ENCODE results near the gene BEND6. TPM values are rescaled to one million over a fixed set of nuclear protein-coding genes. Genes with fewer than 3 reads are reported as not detected.

BEND6 gene
- total RNA-seq, 1 donor from 2014 or later: 2.7 TPM

GRCh38 chr6:56946368-56946767 is 8.5 kb upstream of the BEND6 start:
- TF ChIP-seq CTCF (IDR thresholded peaks at IDR 0.05; ENCODE audit: insufficient read depth, low read length, poor library complexity, severe bottlenecking): no peak
- no peak overlapping the region for H3K4me3 ChIP-seq (ENCODE audit: low read depth, low read length)
- H3K36me3 ChIP-seq (ENCODE audit: control insufficient read depth, insufficient read depth, low read length): no peaks in the 10 kb centered on the region
- no peak for DNase-seq (ENCODE audit: low read depth)
- H3K27me3 ChIP-seq (ENCODE audit: control insufficient read depth, insufficient read depth, low read length): no peaks in the 10 kb centered on the region

- no peak for TF ChIP-seq CTCF (IDR thresholded peaks at IDR 0.05; ENCODE audit: insufficient read depth, low read length, poor library complexity, severe bottlenecking)
- H3K36me3 ChIP-seq (ENCODE audit: control insufficient read depth, insufficient read depth, low read length): no peaks in the 10 kb centered on the region
- DNase-seq (ENCODE audit: low read depth): no peak
- H3K27me3 ChIP-seq (ENCODE audit: control insufficient read depth, insufficient read depth, low read length): no peaks in the 10 kb centered on the region
- H3K4me3 ChIP-seq (ENCODE audit: low read depth, low read length): no peak overlapping the region
Observed at GRCh38 chr6:56947924-56948323, 7.0 kb upstream of the BEND6 start.

- Histone ChIP-seq H3K4me3 (ENCODE audit: low read depth, low read length) (no peak overlapping the region), H3K27me3 (ENCODE audit: control insufficient read depth, insufficient read depth, low read length) (no peaks in the 10 kb centered on the region)
- no peak for DNase-seq (ENCODE audit: low read depth)
Observed at GRCh38 chr6:56949265-56949664, 5.6 kb upstream of the BEND6 start.

GRCh38 chr6:56949925-56950495 is 4.9 kb upstream of the BEND6 start:
- no peaks in the 10 kb centered on the region for H3K36me3 ChIP-seq (ENCODE audit: control insufficient read depth, insufficient read depth, low read length)
- TF ChIP-seq CTCF (IDR thresholded peaks at IDR 0.05; ENCODE audit: insufficient read depth, low read length, poor library complexity, severe bottlenecking): no peak
- no peak for DNase-seq (ENCODE audit: low read depth)
- H3K4me3 ChIP-seq (ENCODE audit: low read depth, low read length): no peak overlapping the region
- H3K27me3 ChIP-seq (ENCODE audit: control insufficient read depth, insufficient read depth, low read length): no peaks in the 10 kb centered on the region

More at GRCh38 chr6:56949265-56949664, 5.6 kb upstream of the BEND6 start:
- no peaks in the 10 kb centered on the region for H3K36me3 ChIP-seq (ENCODE audit: control insufficient read depth, insufficient read depth, low read length)
- TF ChIP-seq CTCF (IDR thresholded peaks at IDR 0.05; ENCODE audit: insufficient read depth, low read length, poor library complexity, severe bottlenecking): no peak

- Histone ChIP-seq H3K36me3 (ENCODE audit: control insufficient read depth, insufficient read depth, low read length) (no peaks in the 10 kb centered on the region), H3K27me3 (ENCODE audit: control insufficient read depth, insufficient read depth, low read length) (no peaks in the 10 kb centered on the region), H3K4me3 (ENCODE audit: low read depth, low read length) (no peak overlapping the region)
- no peak for DNase-seq (ENCODE audit: low read depth)
- TF ChIP-seq CTCF (IDR thresholded peaks at IDR 0.05; ENCODE audit: insufficient read depth, low read length, poor library complexity, severe bottlenecking): no peak
Observed at GRCh38 chr6:56951049-56951831, 3.7 kb upstream of the BEND6 start.

Data from kidney epithelial cell (primary cell).